ENCODE measurements around the gene PRKAA1. TPM values are rescaled to one million over a fixed set of nuclear protein-coding genes. Genes with fewer than 3 reads are reported as not detected.

Gene PRKAA1
- total RNA-seq, result 43.5 TPM
- 31.6 TPM for polyA plus RNA-seq
- long read RNA-seq, donor 1, partial matches to known transcripts, result 0 of 1 reads
- long read RNA-seq, donor 1, other reads (novel, unspliced or antisense), result 0 of 1 reads
- long read RNA-seq, donor 2, result 0 reads
- long read RNA-seq, donor 3, full-length matches to known transcripts, result 12 of 12 reads
- long read RNA-seq, donor 3, partial matches to known transcripts, result 0 of 12 reads
- long read RNA-seq, donor 3, other reads (novel, unspliced or antisense), result 0 of 12 reads
- long read RNA-seq, donor 4, full-length matches to known transcripts, result 6 of 6 reads
- long read RNA-seq, donor 4, partial matches to known transcripts, result 0 of 6 reads
- long read RNA-seq, donor 4, other reads (novel, unspliced or antisense), result 0 of 6 reads
- long read RNA-seq, donor 5, full-length matches to known transcripts, result 17 of 23 reads
- long read RNA-seq, donor 5, partial matches to known transcripts, result 6 of 23 reads
- long read RNA-seq, donor 5, other reads (novel, unspliced or antisense), result 0 of 23 reads
- long read RNA-seq, donor 6, full-length matches to known transcripts, result 12 of 12 reads
- long read RNA-seq, donor 6, partial matches to known transcripts, result 0 of 12 reads
- long read RNA-seq, donor 6, other reads (novel, unspliced or antisense), result 0 of 12 reads
- long read RNA-seq, donor 7, full-length matches to known transcripts, result 15 of 15 reads
- long read RNA-seq, donor 7, partial matches to known transcripts, result 0 of 15 reads
- long read RNA-seq, donor 7, other reads (novel, unspliced or antisense), result 0 of 15 reads
- long read RNA-seq, donor 8, full-length matches to known transcripts, result 3 of 3 reads
- long read RNA-seq, donor 8, partial matches to known transcripts, result 0 of 3 reads
- long read RNA-seq, donor 8, other reads (novel, unspliced or antisense), result 0 of 3 reads
- long read RNA-seq, donor 9, full-length matches to known transcripts, result 5 of 5 reads
- long read RNA-seq, donor 9, partial matches to known transcripts, result 0 of 5 reads
- long read RNA-seq, donor 9, other reads (novel, unspliced or antisense), result 0 of 5 reads
- long read RNA-seq, donor 10, full-length matches to known transcripts, result 10 of 10 reads
- long read RNA-seq, donor 10, partial matches to known transcripts, result 0 of 10 reads
- long read RNA-seq, donor 10, other reads (novel, unspliced or antisense), result 0 of 10 reads

GRCh38 chr5:40798012-40798800 lies at the start of gene PRKAA1:
PRKAA1 (minus strand) TSS chr5:40798374; CDS start chr5:40798189, 185 bp downstream.
- Histone ChIP-seq H3K27me3 (ENCODE audit: control insufficient read depth in 2 of 2, insufficient read depth in 1 of 2, low read length in 1 of 2) (peaks cover 0 to 8% of the 10 kb centered on the region in 2 donors), H3K36me3 (ENCODE audit: control insufficient read depth in 2 of 2, insufficient read depth in 2 of 2, low read length in 1 of 2) (no peaks in the 10 kb centered on the region), H3K4me3 (ENCODE audit: low read length in 2 of 2) (peak within 1 kb of the TSS; percentile 73 to 91), H3K4me1 (ENCODE audit: control insufficient read depth in 2 of 2, insufficient read depth in 2 of 2, low read length in 2 of 2) (peaks cover 0 to 6% of the 10 kb centered on the region in 2 donors), H3K27ac (ENCODE audit: low read depth in 1 of 2, low read length in 1 of 2) (peak within 1 kb of the TSS; percentile 85 to 92), H3K9me3 (ENCODE audit: control insufficient read depth in 2 of 2, insufficient read depth in 1 of 2, low read length in 1 of 2) (no peaks in the 10 kb centered on the region)
- under 1% methylated on average over 70 of the region's 70 CpGs for WGBS
- DNase-seq (ENCODE audit: low read depth in 6 of 9, low spot score in 9 of 9), result peak; percentile 37 to 91 (median 70)

GRCh38 chr5:40847525-40847924 lies 49.4 kb upstream of the PRKAA1 start:
- Histone ChIP-seq H3K27ac (ENCODE audit: low read depth in 1 of 2, low read length in 1 of 2) (no peak overlapping the region), H3K36me3 (ENCODE audit: control insufficient read depth in 2 of 2, insufficient read depth in 2 of 2, low read length in 1 of 2) (no peaks in the 10 kb centered on the region), H3K9me3 (ENCODE audit: control insufficient read depth in 2 of 2, insufficient read depth in 1 of 2, low read length in 1 of 2) (no peaks in the 10 kb centered on the region), H3K4me3 (ENCODE audit: low read length in 2 of 2) (no peak overlapping the region), H3K27me3 (ENCODE audit: control insufficient read depth in 2 of 2, insufficient read depth in 1 of 2, low read length in 1 of 2) (no peaks in the 10 kb centered on the region), H3K4me1 (ENCODE audit: control insufficient read depth in 2 of 2, insufficient read depth in 2 of 2, low read length in 2 of 2) (no peaks in the 10 kb centered on the region)
- 92% methylated on average over 1 of the region's 1 CpG for WGBS
- no peak for DNase-seq (ENCODE audit: low read depth in 6 of 9, low spot score in 9 of 9)

- H3K9me3 ChIP-seq (ENCODE audit: control insufficient read depth in 2 of 2, insufficient read depth in 1 of 2, low read length in 1 of 2), result no peaks in the 10 kb centered on the region
- no peak for DNase-seq (ENCODE audit: low read depth in 6 of 9, low spot score in 9 of 9)
- no peaks in the 10 kb centered on the region for H3K36me3 ChIP-seq (ENCODE audit: control insufficient read depth in 2 of 2, insufficient read depth in 2 of 2, low read length in 1 of 2)
- H3K4me3 ChIP-seq (ENCODE audit: low read length in 2 of 2), result no peak overlapping the region
- no peaks in the 10 kb centered on the region for H3K4me1 ChIP-seq (ENCODE audit: control insufficient read depth in 2 of 2, insufficient read depth in 2 of 2, low read length in 2 of 2)
- WGBS, result 96% methylated on average over 2 of the region's 2 CpGs
- no peaks in the 10 kb centered on the region for H3K27me3 ChIP-seq (ENCODE audit: control insufficient read depth in 2 of 2, insufficient read depth in 1 of 2, low read length in 1 of 2)
- no peak overlapping the region for H3K27ac ChIP-seq (ENCODE audit: low read depth in 1 of 2, low read length in 1 of 2)
These were observed 48.2 kb upstream of the PRKAA1 start for GRCh38 chr5:40846371-40846770.

- Histone ChIP-seq H3K27ac (ENCODE audit: low read depth in 1 of 2, low read length in 1 of 2) (no peak overlapping the region), H3K4me3 (ENCODE audit: low read length in 2 of 2) (no peak overlapping the region), H3K27me3 (ENCODE audit: control insufficient read depth in 2 of 2, insufficient read depth in 1 of 2, low read length in 1 of 2) (no peaks in the 10 kb centered on the region), H3K9me3 (ENCODE audit: control insufficient read depth in 2 of 2, insufficient read depth in 1 of 2, low read length in 1 of 2) (no peaks in the 10 kb centered on the region), H3K4me1 (ENCODE audit: control insufficient read depth in 2 of 2, insufficient read depth in 2 of 2, low read length in 2 of 2) (peaks cover 0 to 2% of the 10 kb centered on the region in 2 donors), H3K36me3 (ENCODE audit: control insufficient read depth in 2 of 2, insufficient read depth in 2 of 2, low read length in 1 of 2) (no peaks in the 10 kb centered on the region)
- WGBS, result 91% methylated on average over 4 of the region's 4 CpGs
- DNase-seq (ENCODE audit: low read depth in 6 of 9, low spot score in 9 of 9), result no peak
These were observed 46.4 kb upstream of the PRKAA1 start for GRCh38 chr5:40844565-40844964.

GRCh38 chr5:40842351-40842750 lies 44.2 kb upstream of the PRKAA1 start:
- no peak for DNase-seq (ENCODE audit: low read depth in 6 of 9, low spot score in 9 of 9)
- 90% methylated on average over 2 of the region's 2 CpGs for WGBS
- Histone ChIP-seq H3K36me3 (ENCODE audit: control insufficient read depth in 2 of 2, insufficient read depth in 2 of 2, low read length in 1 of 2) (no peaks in the 10 kb centered on the region), H3K27me3 (ENCODE audit: control insufficient read depth in 2 of 2, insufficient read depth in 1 of 2, low read length in 1 of 2) (no peaks in the 10 kb centered on the region), H3K4me3 (ENCODE audit: low read length in 2 of 2) (no peak overlapping the region), H3K4me1 (ENCODE audit: control insufficient read depth in 2 of 2, insufficient read depth in 2 of 2, low read length in 2 of 2) (peaks cover 0 to 2% of the 10 kb centered on the region in 2 donors), H3K27ac (ENCODE audit: low read depth in 1 of 2, low read length in 1 of 2) (no peak overlapping the region), H3K9me3 (ENCODE audit: control insufficient read depth in 2 of 2, insufficient read depth in 1 of 2, low read length in 1 of 2) (no peaks in the 10 kb centered on the region)

- Histone ChIP-seq H3K27ac (ENCODE audit: low read depth in 1 of 2, low read length in 1 of 2) (peak within 1 kb of the TSS in 1 of 2 donors; percentile 44), H3K4me1 (ENCODE audit: control insufficient read depth in 2 of 2, insufficient read depth in 2 of 2, low read length in 2 of 2) (peaks cover 0 to 2% of the 10 kb centered on the region in 2 donors), H3K27me3 (ENCODE audit: control insufficient read depth in 2 of 2, insufficient read depth in 1 of 2, low read length in 1 of 2) (no peaks in the 10 kb centered on the region), H3K4me3 (ENCODE audit: low read length in 2 of 2) (peak within 1 kb of the TSS; percentile 38 to 51), H3K36me3 (ENCODE audit: control insufficient read depth in 2 of 2, insufficient read depth in 2 of 2, low read length in 1 of 2) (no peaks in the 10 kb centered on the region), H3K9me3 (ENCODE audit: control insufficient read depth in 2 of 2, insufficient read depth in 1 of 2, low read length in 1 of 2) (no peaks in the 10 kb centered on the region)
- DNase-seq (ENCODE audit: low read depth in 6 of 9, low spot score in 9 of 9), result peak in 4 of 9 donors; percentile 21 to 62 (median 36)
- WGBS, result 23% methylated on average over 9 of the region's 9 CpGs
These were observed 43.1 kb upstream of the PRKAA1 start, which contains the start of gene CARD6 for GRCh38 chr5:40841068-40841805. CARD6 (plus strand) TSS chr5:40841367; CDS start chr5:40841383, 16 bp downstream.

- WGBS, result 95% methylated on average over 6 of the region's 6 CpGs
- DNase-seq (ENCODE audit: low read depth in 6 of 9, low spot score in 9 of 9), result no peak
- Histone ChIP-seq H3K36me3 (ENCODE audit: control insufficient read depth in 2 of 2, insufficient read depth in 2 of 2, low read length in 1 of 2) (peaks cover 9 to 14% of the 10 kb centered on the region in 2 donors), H3K4me1 (ENCODE audit: control insufficient read depth in 2 of 2, insufficient read depth in 2 of 2, low read length in 2 of 2) (peaks cover 13 to 21% of the 10 kb centered on the region in 2 donors), H3K4me3 (ENCODE audit: low read length in 2 of 2) (no peak overlapping the region), H3K27ac (ENCODE audit: low read depth in 1 of 2, low read length in 1 of 2) (no peak overlapping the region), H3K9me3 (ENCODE audit: control insufficient read depth in 2 of 2, insufficient read depth in 1 of 2, low read length in 1 of 2) (no peaks in the 10 kb centered on the region), H3K27me3 (ENCODE audit: control insufficient read depth in 2 of 2, insufficient read depth in 1 of 2, low read length in 1 of 2) (no peaks in the 10 kb centered on the region)
These were observed 39.9 kb upstream of the PRKAA1 start for GRCh38 chr5:40838086-40838485.
